ENCODE results near the gene MDM1.

GRCh38 chr12:68264158-68264855, 67.9 kb downstream of the MDM1 start:
- TF ChIP-seq CTCF (IDR thresholded peaks at IDR 0.05) = no peak
- TF ChIP-seq POLR2A (IDR thresholded peaks at IDR 0.05) = no peak
- TF ChIP-seq POLR2AphosphoS5 (IDR thresholded peaks at IDR 0.05) = no peak
- no peak for TF ChIP-seq EP300 (IDR thresholded peaks at IDR 0.05)

Measured in stomach (tissue), 4 donors.